A549 (cell line): Measurements from ENCODE around the gene FSTL5.

Source experiments
- CTCF ChIP-seq: fragments of >200 bp; sonication (Bioruptor Twin); formaldehyde crosslinking; IDR thresholded peaks from 3 replicates; pipeline ENCODE4 v1.5.1; 2016
- HOXA7 ChIP-seq: fragments of 250-450 bp; sonication (Bioruptor Pico); IDR thresholded peaks from 2 replicates; pipeline ENCODE4 v1.5.0; 2020; ENCODE audit warnings: mild to moderate bottlenecking, moderate library complexity
- KDM5A ChIP-seq: fragments of 200-600 bp; sonication (generic); IDR thresholded peaks from 2 replicates; pipeline ENCODE4 v1.6.1; 2016; ENCODE audit warnings: antibody characterized with exemption, mild to moderate bottlenecking
- NFE2L2 ChIP-seq: fragments of 150-350 bp; conservative IDR thresholded peaks from 2 replicates; pipeline ENCODE4 v1.6.1; 2014; ENCODE audit warnings: low read length
- POLR2A ChIP-seq: IDR thresholded peaks from 2 replicates; pipeline ENCODE4 v1.6.1; 2012; ENCODE audit warnings: mild to moderate bottlenecking, low read length
- RARB ChIP-seq: fragments of 250-450 bp; sonication (Bioruptor Pico); IDR thresholded peaks from 2 replicates; pipeline ENCODE4 v1.8.0; 2021; ENCODE audit warnings: mild to moderate bottlenecking, moderate library complexity
- RCOR1 ChIP-seq: fragments of 150-350 bp; IDR thresholded peaks from 2 replicates; pipeline ENCODE4 v1.6.1; 2014; ENCODE audit warnings: antibody characterized with exemption, low read length, low read depth

- TF ChIP-seq CTCF (no peak), RARB (CRISPR knock-in tag) (no peak), RCOR1 (no peak), HOXA7 (CRISPR knock-in tag) (no peak), POLR2A (no peak), KDM5A (no peak), NFE2L2 (no peak)
Observed at GRCh38 chr4:161704040-161704439, 459.8 kb downstream of the FSTL5 start.
